Caco-2 (cell line): ENCODE measurements around the gene ABLIM2. TPM values are rescaled to one million over a fixed set of nuclear protein-coding genes. Genes with fewer than 3 reads are reported as not detected.

Experiments used
- BruUV-seq: library from RNA; stranded (reverse); fragments of 400-500 nt; replicated peaks from 2 replicates; lab custom pipeline; 2021; lab: Mats Ljungman, UMichigan
- CTCF ChIA-PET: fragments of 300-600 bp; sonication (Branson Sonifier 250); formaldehyde crosslinking; loops from one replicate; lab custom pipeline; 2022; ENCODE audit warnings: antibody characterized with exemption; lab: Charles Lee
- POLR2A ChIA-PET: fragments of 300-600 bp; sonication (Branson Sonifier 250); formaldehyde crosslinking; loops from one replicate; lab custom pipeline; 2022; ENCODE audit warnings: antibody characterized with exemption; lab: Charles Lee
- DNase-seq, 2 experiments: peaks; one replicate each; pipeline versions ENCODE4 v3.0.0 to v3.0.0-alpha.2; 2020 to 2022
- H3K27me3 ChIP-seq: replicated peaks from 2 replicates; pipeline ENCODE4 v1.6.0; 2011; ENCODE audit warnings: low read length; ENCODE audit not compliant: control insufficient read depth, insufficient read depth
- H3K36me3 ChIP-seq: 2 replicates; pipeline ENCODE4 v1.5.1; 2011; ENCODE audit warnings: low read length; ENCODE audit not compliant: control insufficient read depth, insufficient read depth
- H3K4me1 ChIP-seq: fragments of 250-450 bp; sonication (Bioruptor Pico); 2 replicates; pipeline ENCODE4 v1.5.1; 2020; ENCODE audit warnings: mild to moderate bottlenecking
- H3K4me3 ChIP-seq: 2 replicates; pipeline ENCODE4 v1.5.1; 2011; ENCODE audit warnings: low read depth, mild to moderate bottlenecking, control low read depth, low read length
- H3K9me3 ChIP-seq: fragments of 250-450 bp; sonication (Bioruptor Pico); 2 replicates; pipeline ENCODE4 v1.5.1; 2020; ENCODE audit warnings: mild to moderate bottlenecking, moderate library complexity
- H3K27ac Mint-ChIP-seq: one replicate; pipeline ENCODE4 v1.8.0; 2022; ENCODE audit warnings: mixed read lengths; ENCODE audit not compliant: unreplicated experiment
- H3K27me3 Mint-ChIP-seq: one replicate; pipeline ENCODE4 v1.8.0; 2022; ENCODE audit warnings: mixed read lengths; ENCODE audit not compliant: insufficient read depth, unreplicated experiment
- H3K36me3 Mint-ChIP-seq: one replicate; pipeline ENCODE4 v1.8.0; 2022; ENCODE audit warnings: mild to moderate bottlenecking, mixed read lengths; ENCODE audit not compliant: insufficient read depth, unreplicated experiment
- H3K4me1 Mint-ChIP-seq: one replicate; pipeline ENCODE4 v1.8.0; 2022; ENCODE audit warnings: low read depth, mixed read lengths; ENCODE audit not compliant: unreplicated experiment
- H3K4me3 Mint-ChIP-seq: one replicate; pipeline ENCODE4 v1.8.0; 2022; ENCODE audit warnings: mild to moderate bottlenecking, moderate library complexity, mixed read lengths; ENCODE audit not compliant: unreplicated experiment
- H3K9me3 Mint-ChIP-seq: one replicate; pipeline ENCODE4 v1.8.0; 2022; ENCODE audit warnings: mixed read lengths; ENCODE audit not compliant: unreplicated experiment
- intact Hi-C: fragments of 100-400 bp; cut with micrococcal nuclease; formaldehyde crosslinking; loops from one replicate; pipeline ENCODE4 v1.10.0; 2022; ENCODE audit not compliant: unreplicated experiment
- total RNA-seq: library from RNA; stranded (reverse); gene quantifications from 2 replicates; pipeline ENCODE4 v1.2.3, GENCODE V29; 2022
- TF ChIP-seq, protein P1 (sequence below), 2 experiments: fragments of 200-600 bp in 1 of 2; IDR thresholded peaks; 1 replicate in 1 of 2; 2 replicates in 1 of 2; pipeline versions ENCODE4 v1.5.1 to v1.8.0; 2011 to 2022; ENCODE audit warnings: antibody characterized with exemption in 1 of 2, control low read depth in 1 of 2, inconsistent platforms in 1 of 2, low read depth in 1 of 2, low read length in 1 of 2, mild to moderate bottlenecking in 1 of 2, moderate library complexity in 1 of 2; ENCODE audit not compliant: insufficient read depth in 1 of 2, severe bottlenecking in 1 of 2, unreplicated experiment in 1 of 2

The ABLIM2 gene
- total RNA-seq, 1 experiment from 2014 or later = 0.23 TPM

- ChIA-PET CTCF (interaction anchor here (0.5 to 3.6 kb wide), 4 partner anchors 110 to 1069 kb away, joined by 3 to 21 read pairs (median 4); no protein-coding TSS in a partner anchor), POLR2A (no interaction called here)
- intact Hi-C loops = loop anchor here (5.0 kb wide), 1 partner anchor 49 kb away; the partner anchor contains the start of gene AFAP1
- Histone ChIP-seq H3K36me3 (no peaks in the 10 kb centered on the region), H3K4me3 (no peak overlapping the region), H3K27me3 (no peaks in the 10 kb centered on the region), H3K4me1 (0 out of 2 replicates have a peak, but pooled peaks cover 4% of the 10 kb centered on the region), H3K9me3 (0 out of 2 replicates have a peak, but pooled peaks cover 4% of the 10 kb centered on the region)
- peaks cover 6% of the 10 kb centered on the region for H3K9me3 Mint-ChIP-seq
- H3K4me3 Mint-ChIP-seq = no peak overlapping the region
- DNase-seq = no peak
- TF ChIP-seq, protein P1, sequence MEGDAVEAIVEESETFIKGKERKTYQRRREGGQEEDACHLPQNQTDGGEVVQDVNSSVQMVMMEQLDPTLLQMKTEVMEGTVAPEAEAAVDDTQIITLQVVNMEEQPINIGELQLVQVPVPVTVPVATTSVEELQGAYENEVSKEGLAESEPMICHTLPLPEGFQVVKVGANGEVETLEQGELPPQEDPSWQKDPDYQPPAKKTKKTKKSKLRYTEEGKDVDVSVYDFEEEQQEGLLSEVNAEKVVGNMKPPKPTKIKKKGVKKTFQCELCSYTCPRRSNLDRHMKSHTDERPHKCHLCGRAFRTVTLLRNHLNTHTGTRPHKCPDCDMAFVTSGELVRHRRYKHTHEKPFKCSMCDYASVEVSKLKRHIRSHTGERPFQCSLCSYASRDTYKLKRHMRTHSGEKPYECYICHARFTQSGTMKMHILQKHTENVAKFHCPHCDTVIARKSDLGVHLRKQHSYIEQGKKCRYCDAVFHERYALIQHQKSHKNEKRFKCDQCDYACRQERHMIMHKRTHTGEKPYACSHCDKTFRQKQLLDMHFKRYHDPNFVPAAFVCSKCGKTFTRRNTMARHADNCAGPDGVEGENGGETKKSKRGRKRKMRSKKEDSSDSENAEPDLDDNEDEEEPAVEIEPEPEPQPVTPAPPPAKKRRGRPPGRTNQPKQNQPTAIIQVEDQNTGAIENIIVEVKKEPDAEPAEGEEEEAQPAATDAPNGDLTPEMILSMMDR (IDR thresholded peaks at IDR 0.05; ENCODE audit: insufficient read depth in 1 of 2, low read depth in 1 of 2, low read length in 1 of 2, severe bottlenecking in 1 of 2, unreplicated experiment in 1 of 2) = no peak
- no peak overlapping the region for H3K27ac Mint-ChIP-seq
- H3K36me3 Mint-ChIP-seq = no peaks in the 10 kb centered on the region
- peaks cover 6% of the 10 kb centered on the region for H3K4me1 Mint-ChIP-seq
- no peaks in the 10 kb centered on the region for H3K27me3 Mint-ChIP-seq
- no TSS peak for BruUV-seq
Observed at GRCh38 chr4:7985891-7986441, 172.6 kb downstream of the ABLIM2 start.

GRCh38 chr4:7985072-7985471, 173.5 kb downstream of the ABLIM2 start:
- CTCF ChIA-PET = interaction anchor here (1.1 kb wide), 1 partner anchor 109 kb away, joined by 3 read pairs; no protein-coding TSS in a partner anchor
- H3K36me3 Mint-ChIP-seq = no peaks in the 10 kb centered on the region
- intact Hi-C loops = loop anchor here (5.0 kb wide), 1 partner anchor 48 kb away; the partner anchor contains the start of gene AFAP1
- peaks cover 6% of the 10 kb centered on the region for H3K4me1 Mint-ChIP-seq
- no peak overlapping the region for H3K4me3 Mint-ChIP-seq
- no TSS peak for BruUV-seq
- no peaks in the 10 kb centered on the region for H3K36me3 ChIP-seq
- H3K9me3 Mint-ChIP-seq = peaks cover 8% of the 10 kb centered on the region
- 0 out of 2 replicates have a peak, but pooled peaks cover 4% of the 10 kb centered on the region for H3K4me1 ChIP-seq
- TF ChIP-seq, protein P1 (IDR thresholded peaks at IDR 0.05; ENCODE audit: insufficient read depth in 1 of 2, low read depth in 1 of 2, low read length in 1 of 2, severe bottlenecking in 1 of 2, unreplicated experiment in 1 of 2) = no peak
- POLR2A ChIA-PET = no interaction called here
- H3K9me3 ChIP-seq = 0 out of 2 replicates have a peak, but pooled peaks cover 4% of the 10 kb centered on the region
- no peak for DNase-seq
- no peaks in the 10 kb centered on the region for H3K27me3 Mint-ChIP-seq
- H3K27me3 ChIP-seq = no peaks in the 10 kb centered on the region
- no peak overlapping the region for H3K27ac Mint-ChIP-seq
- no peak overlapping the region for H3K4me3 ChIP-seq

DNA sequence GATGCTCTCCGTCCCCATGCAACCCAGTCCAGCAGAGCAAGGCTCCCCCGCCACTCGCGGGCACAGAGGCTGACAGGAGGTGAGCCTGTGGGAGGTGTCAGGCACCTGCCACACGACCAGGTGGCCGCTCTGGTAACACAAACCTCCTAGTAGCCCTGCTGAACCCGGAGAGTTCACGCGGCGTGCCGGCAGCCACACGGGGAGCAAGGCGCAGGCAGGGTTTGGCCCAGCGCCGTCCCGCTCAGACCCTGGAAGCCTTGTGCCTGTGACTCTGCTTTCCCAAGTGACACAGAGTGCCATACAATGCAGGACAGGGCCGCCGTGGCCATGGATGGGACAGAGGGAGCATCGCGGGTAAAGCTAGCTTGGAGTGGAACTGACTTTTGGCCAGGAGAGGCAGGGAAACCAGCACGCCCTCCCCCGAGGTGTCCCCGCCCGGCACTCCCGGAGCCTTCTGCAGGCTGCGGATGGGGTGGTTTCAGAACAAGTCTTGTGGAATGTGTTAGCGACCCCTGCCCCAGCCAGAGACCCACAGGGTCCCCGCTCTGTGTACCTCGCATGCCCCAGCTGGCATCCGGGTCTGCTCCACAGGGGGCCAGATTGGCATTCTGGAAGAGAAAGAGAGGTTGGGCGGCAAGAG, 174.2 kb downstream of the ABLIM2 start:
- Histone ChIP-seq H3K27me3 (no peaks in the 10 kb centered on the region), H3K4me3 (no peak overlapping the region), H3K9me3 (0 out of 2 replicates have a peak, but pooled peaks cover 4% of the 10 kb centered on the region), H3K36me3 (no peaks in the 10 kb centered on the region), H3K4me1 (peaks cover 10% of the 10 kb centered on the region; the same call in 1 of the 2 replicates)
- no peaks in the 10 kb centered on the region for H3K27me3 Mint-ChIP-seq
- TF ChIP-seq, protein P1 (IDR thresholded peaks at IDR 0.05; ENCODE audit: insufficient read depth in 1 of 2, low read depth in 1 of 2, low read length in 1 of 2, severe bottlenecking in 1 of 2, unreplicated experiment in 1 of 2) = no peak
- no peak for DNase-seq
- H3K4me3 Mint-ChIP-seq = no peak overlapping the region
- BruUV-seq = no TSS peak
- CTCF ChIA-PET = no interaction called here
- intact Hi-C loops = no loop called here
- no peak overlapping the region for H3K27ac Mint-ChIP-seq
- H3K9me3 Mint-ChIP-seq = peaks cover 8% of the 10 kb centered on the region
- H3K4me1 Mint-ChIP-seq = peaks cover 11% of the 10 kb centered on the region
- POLR2A ChIA-PET = no interaction called here
- no peaks in the 10 kb centered on the region for H3K36me3 Mint-ChIP-seq
